HL-60 (cell line): ENCODE measurements around the gene STARD10.

Experiments
- DNase-seq, 2 experiments: peaks; one replicate each; pipeline ENCODE4 v3.0.0-alpha.2; 2010 to 2020; ENCODE audit warnings: low read depth in 1 of 2, low spot score in 1 of 2
- H3K27ac ChIP-seq: fragments of 250-450 bp; sonication (Bioruptor Pico); replicated peaks from 2 replicates; pipeline ENCODE4 v1.5.1; 2020; ENCODE audit warnings: mild to moderate bottlenecking, moderate library complexity
- H3K27me3 ChIP-seq: fragments of 250-450 bp; sonication (Bioruptor Pico); 2 replicates; pipeline ENCODE4 v1.5.1; 2021; ENCODE audit warnings: mild to moderate bottlenecking, moderate library complexity; ENCODE audit not compliant: insufficient read depth, poor library complexity, severe bottlenecking
- H3K4me3 ChIP-seq: replicated peaks from 2 replicates; pipeline ENCODE4 v1.5.1; 2011; ENCODE audit warnings: mild to moderate bottlenecking, control low read depth, low read length; ENCODE audit not compliant: insufficient read depth
- CTCF ChIP-seq: IDR thresholded peaks from one replicate; pipeline ENCODE4 v1.5.1; 2011; ENCODE audit warnings: low read length, control low read depth, inconsistent platforms; ENCODE audit not compliant: insufficient read depth
- GABPA ChIP-seq: IDR thresholded peaks from 2 replicates; pipeline ENCODE4 v1.6.1; 2012; ENCODE audit warnings: low read depth
- POLR2AphosphoS5 ChIP-seq: IDR thresholded peaks from 2 replicates; pipeline ENCODE4 v1.6.1; 2012; ENCODE audit warnings: low read depth
- REST ChIP-seq: IDR thresholded peaks from 2 replicates; pipeline ENCODE4 v1.6.1; 2012; ENCODE audit warnings: low read depth; ENCODE audit not compliant: insufficient replicate concordance
- SPI1 ChIP-seq: IDR thresholded peaks from 2 replicates; pipeline ENCODE4 v1.6.1; 2012; ENCODE audit warnings: low read depth, mild to moderate bottlenecking, borderline replicate concordance

The STARD10 gene

GRCh38 chr11:72776117-72776843, 17.6 kb downstream of the STARD10 start:
- TF ChIP-seq REST, result no peak
- TF ChIP-seq SPI1, result no peak
- TF ChIP-seq CTCF, result no peak
- TF ChIP-seq GABPA, result no peak
- Histone ChIP-seq H3K4me3 (no peak overlapping the region), H3K27me3 (peaks cover 5% of the 10 kb centered on the region), H3K27ac (no peak overlapping the region)
- no peak for DNase-seq

- H3K27me3 ChIP-seq, result no peaks in the 10 kb centered on the region
- H3K27ac ChIP-seq, result no peak overlapping the region
- no peak for TF ChIP-seq CTCF
- no peak for TF ChIP-seq REST
- TF ChIP-seq GABPA, result no peak
- TF ChIP-seq POLR2AphosphoS5, result no peak
- TF ChIP-seq SPI1, result no peak
- no peak overlapping the region for H3K4me3 ChIP-seq
- no peak for DNase-seq
Observed at GRCh38 chr11:72775288-72776110, 18.3 kb downstream of the STARD10 start.

GRCh38 chr11:72774499-72774898, 19.3 kb downstream of the STARD10 start:
- H3K27me3 ChIP-seq, result no peaks in the 10 kb centered on the region
- no peak for DNase-seq
- TF ChIP-seq POLR2AphosphoS5, result no peak
- TF ChIP-seq REST, result no peak
- no peak for TF ChIP-seq GABPA
- no peak for TF ChIP-seq CTCF
- no peak for TF ChIP-seq SPI1
- no peak overlapping the region for H3K27ac ChIP-seq
- no peak overlapping the region for H3K4me3 ChIP-seq
